GM23338 (cell line): ENCODE data around the gene ACOT8. TPM values are rescaled to one million over a fixed set of nuclear protein-coding genes. Genes with fewer than 3 reads are reported as not detected.

Source experiments
- ATAC-seq: fragments of 200-7000 bp; cut with Tn5 transposase; 3 replicates; pipeline ENCODE4 v1.9.1; 2020
- DNase-seq: peaks from one replicate; pipeline ENCODE4 v3.0.0-alpha.2; 2015; ENCODE audit warnings: low spot score
- H2AFZ ChIP-seq: fragments of 200-600 bp; sonication (generic); 2 replicates; pipeline ENCODE4 v1.8.0; 2016; ENCODE audit warnings: antibody characterized with exemption, mild to moderate bottlenecking, moderate library complexity
- H3F3A ChIP-seq: fragments of 200-600 bp; sonication (generic); replicated peaks from 2 replicates; pipeline ENCODE4 v1.8.0; 2017; ENCODE audit warnings: antibody characterized with exemption, mixed run types, low read depth
- H3K27ac ChIP-seq: fragments of 200-600 bp; sonication (generic); 2 replicates; pipeline ENCODE4 v1.6.1; 2016; ENCODE audit warnings: low read depth
- H3K27me3 ChIP-seq: fragments of 200-600 bp; sonication (generic); 2 replicates; pipeline ENCODE4 v1.8.0; 2016; ENCODE audit warnings: mild to moderate bottlenecking, mixed run types, moderate library complexity; ENCODE audit not compliant: insufficient read depth
- H3K36me3 ChIP-seq: fragments of 200-600 bp; sonication (generic); 2 replicates; pipeline ENCODE4 v1.8.0; 2016; ENCODE audit warnings: mild to moderate bottlenecking; ENCODE audit not compliant: insufficient read depth
- H3K4me1 ChIP-seq: fragments of 200-600 bp; sonication (generic); 2 replicates; pipeline ENCODE4 v1.8.0; 2016; ENCODE audit warnings: mild to moderate bottlenecking, moderate library complexity; ENCODE audit not compliant: insufficient read depth
- H3K4me2 ChIP-seq: fragments of 200-600 bp; sonication (generic); 2 replicates; pipeline ENCODE4 v1.7.1; 2017; ENCODE audit warnings: mixed run types
- H3K4me3 ChIP-seq: fragments of 200-600 bp; sonication (generic); 2 replicates; pipeline ENCODE4 v1.6.1; 2016; ENCODE audit warnings: mixed run types
- H3K79me2 ChIP-seq: fragments of 200-600 bp; sonication (generic); replicated peaks from 2 replicates; pipeline ENCODE4 v1.8.0; 2017; ENCODE audit warnings: mild to moderate bottlenecking; ENCODE audit not compliant: insufficient read depth
- H3K9me2 ChIP-seq: fragments of 200-600 bp; sonication (generic); 2 replicates; pipeline ENCODE4 v1.8.0; 2017; ENCODE audit not compliant: insufficient read depth
- H4K20me1 ChIP-seq: fragments of 200-600 bp; sonication (generic); replicated peaks from 2 replicates; pipeline ENCODE4 v1.8.0; 2017; ENCODE audit warnings: mild to moderate bottlenecking; ENCODE audit not compliant: insufficient read depth
- H3K27ac Mint-ChIP-seq: 2 replicates; pipeline ENCODE4 v1.8.0; 2020; ENCODE audit warnings: inconsistent platforms, mild to moderate bottlenecking, moderate library complexity, mixed read lengths
- H3K27me3 Mint-ChIP-seq: 3 replicates; pipeline ENCODE4 v1.8.0; 2022; ENCODE audit warnings: low read depth, mild to moderate bottlenecking, moderate library complexity, mixed read lengths, inconsistent platforms; ENCODE audit not compliant: insufficient read depth, poor library complexity
- H3K36me3 Mint-ChIP-seq: 3 replicates; pipeline ENCODE4 v1.8.0; 2021; ENCODE audit warnings: low read depth, mild to moderate bottlenecking, inconsistent platforms, moderate library complexity, mixed read lengths
- H3K4me1 Mint-ChIP-seq: 3 replicates; pipeline ENCODE4 v1.8.0; 2020; ENCODE audit warnings: mild to moderate bottlenecking, inconsistent platforms, mixed read lengths
- H3K4me3 Mint-ChIP-seq: 3 replicates; pipeline ENCODE4 v1.8.0; 2021; ENCODE audit warnings: moderate library complexity, mild to moderate bottlenecking, inconsistent platforms, mixed read lengths
- H3K9me3 Mint-ChIP-seq: 3 replicates; pipeline ENCODE4 v1.8.0; 2020; ENCODE audit warnings: moderate library complexity, mild to moderate bottlenecking, inconsistent platforms, mixed read lengths
- CREB1 ChIP-seq: fragments of 250-450 bp; sonication (Bioruptor Pico); IDR thresholded peaks from 2 replicates; pipeline ENCODE4 v1.5.0; 2020; ENCODE audit warnings: low read depth, mild to moderate bottlenecking, moderate library complexity
- EZH2 ChIP-seq: fragments of 200-600 bp; sonication (generic); IDR thresholded peaks from one replicate; pipeline ENCODE4 v1.8.0; 2017; ENCODE audit warnings: antibody characterized with exemption, mild to moderate bottlenecking, low read depth; ENCODE audit not compliant: unreplicated experiment
- EZH2phosphoT487 ChIP-seq: fragments of 200-600 bp; sonication (generic); IDR thresholded peaks from one replicate; pipeline ENCODE4 v1.8.1; 2018; ENCODE audit warnings: antibody characterized with exemption; ENCODE audit not compliant: unreplicated experiment
- JUNB ChIP-seq: IDR thresholded peaks from one replicate; pipeline ENCODE4 v1.6.1; 2016; ENCODE audit warnings: antibody characterized with exemption; ENCODE audit not compliant: unreplicated experiment
- POLR2AphosphoS5 ChIP-seq: IDR thresholded peaks from 2 replicates; pipeline ENCODE4 v1.6.1; 2016; ENCODE audit warnings: antibody characterized with exemption, low read depth
- ZNF331 ChIP-seq: fragments of 250-450 bp; sonication (Bioruptor Pico); IDR thresholded peaks from 2 replicates; pipeline ENCODE4 v1.5.0; 2020; ENCODE audit warnings: low read depth, mild to moderate bottlenecking, moderate library complexity
- polyA plus RNA-seq: library from polyadenylated mRNA; unstranded; fragments of >200 nt; fragmentation: Nextera tagmentation; extraction: Ambion mirVana; gene quantifications from 2 replicates; pipeline ENCODE4 v1.2.1, GENCODE V29; 2016
- total RNA-seq: library from RNA; depleted of rRNA; stranded (reverse); fragments of >200 nt; shearing (Covaris generic); gene quantifications from 2 replicates; pipeline ENCODE4 v1.2.3, GENCODE V29; 2014
- TF ChIP-seq, protein P1 (sequence below): fragments of 250-450 bp; sonication (Bioruptor Pico); IDR thresholded peaks from 2 replicates; pipeline ENCODE4 v1.5.0; 2020; ENCODE audit warnings: mild to moderate bottlenecking, moderate library complexity
- TF ChIP-seq, protein P2 (sequence below): IDR thresholded peaks from one replicate; pipeline ENCODE4 v1.6.1; 2018; ENCODE audit warnings: antibody characterized with exemption; ENCODE audit not compliant: unreplicated experiment

The ACOT8 gene
- total and polyA plus RNA-seq, 2 experiments from 2014 or later, result 42.0 to 75.2 TPM

DNA sequence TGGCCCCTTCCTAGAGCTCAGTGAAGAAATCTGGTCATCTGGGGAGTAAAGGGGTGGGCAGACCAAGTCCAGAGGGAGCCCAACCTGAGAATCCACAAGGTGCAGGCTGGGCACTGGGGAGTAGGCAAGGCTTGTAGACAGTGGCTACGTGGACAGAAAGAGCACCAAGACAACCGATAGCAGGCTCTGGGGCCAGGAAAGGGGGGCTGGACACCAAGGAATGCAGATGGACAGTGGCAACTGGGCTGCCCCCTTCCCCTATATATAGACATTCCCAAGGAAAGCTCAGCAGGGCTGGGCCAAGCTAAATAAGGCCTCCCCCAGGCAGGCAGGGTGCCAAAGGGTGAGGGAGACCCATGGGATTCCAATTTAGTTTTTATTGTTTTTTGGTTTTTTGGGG lies 28.6 kb downstream of the ACOT8 start (continued):
- TF ChIP-seq, protein P1, sequence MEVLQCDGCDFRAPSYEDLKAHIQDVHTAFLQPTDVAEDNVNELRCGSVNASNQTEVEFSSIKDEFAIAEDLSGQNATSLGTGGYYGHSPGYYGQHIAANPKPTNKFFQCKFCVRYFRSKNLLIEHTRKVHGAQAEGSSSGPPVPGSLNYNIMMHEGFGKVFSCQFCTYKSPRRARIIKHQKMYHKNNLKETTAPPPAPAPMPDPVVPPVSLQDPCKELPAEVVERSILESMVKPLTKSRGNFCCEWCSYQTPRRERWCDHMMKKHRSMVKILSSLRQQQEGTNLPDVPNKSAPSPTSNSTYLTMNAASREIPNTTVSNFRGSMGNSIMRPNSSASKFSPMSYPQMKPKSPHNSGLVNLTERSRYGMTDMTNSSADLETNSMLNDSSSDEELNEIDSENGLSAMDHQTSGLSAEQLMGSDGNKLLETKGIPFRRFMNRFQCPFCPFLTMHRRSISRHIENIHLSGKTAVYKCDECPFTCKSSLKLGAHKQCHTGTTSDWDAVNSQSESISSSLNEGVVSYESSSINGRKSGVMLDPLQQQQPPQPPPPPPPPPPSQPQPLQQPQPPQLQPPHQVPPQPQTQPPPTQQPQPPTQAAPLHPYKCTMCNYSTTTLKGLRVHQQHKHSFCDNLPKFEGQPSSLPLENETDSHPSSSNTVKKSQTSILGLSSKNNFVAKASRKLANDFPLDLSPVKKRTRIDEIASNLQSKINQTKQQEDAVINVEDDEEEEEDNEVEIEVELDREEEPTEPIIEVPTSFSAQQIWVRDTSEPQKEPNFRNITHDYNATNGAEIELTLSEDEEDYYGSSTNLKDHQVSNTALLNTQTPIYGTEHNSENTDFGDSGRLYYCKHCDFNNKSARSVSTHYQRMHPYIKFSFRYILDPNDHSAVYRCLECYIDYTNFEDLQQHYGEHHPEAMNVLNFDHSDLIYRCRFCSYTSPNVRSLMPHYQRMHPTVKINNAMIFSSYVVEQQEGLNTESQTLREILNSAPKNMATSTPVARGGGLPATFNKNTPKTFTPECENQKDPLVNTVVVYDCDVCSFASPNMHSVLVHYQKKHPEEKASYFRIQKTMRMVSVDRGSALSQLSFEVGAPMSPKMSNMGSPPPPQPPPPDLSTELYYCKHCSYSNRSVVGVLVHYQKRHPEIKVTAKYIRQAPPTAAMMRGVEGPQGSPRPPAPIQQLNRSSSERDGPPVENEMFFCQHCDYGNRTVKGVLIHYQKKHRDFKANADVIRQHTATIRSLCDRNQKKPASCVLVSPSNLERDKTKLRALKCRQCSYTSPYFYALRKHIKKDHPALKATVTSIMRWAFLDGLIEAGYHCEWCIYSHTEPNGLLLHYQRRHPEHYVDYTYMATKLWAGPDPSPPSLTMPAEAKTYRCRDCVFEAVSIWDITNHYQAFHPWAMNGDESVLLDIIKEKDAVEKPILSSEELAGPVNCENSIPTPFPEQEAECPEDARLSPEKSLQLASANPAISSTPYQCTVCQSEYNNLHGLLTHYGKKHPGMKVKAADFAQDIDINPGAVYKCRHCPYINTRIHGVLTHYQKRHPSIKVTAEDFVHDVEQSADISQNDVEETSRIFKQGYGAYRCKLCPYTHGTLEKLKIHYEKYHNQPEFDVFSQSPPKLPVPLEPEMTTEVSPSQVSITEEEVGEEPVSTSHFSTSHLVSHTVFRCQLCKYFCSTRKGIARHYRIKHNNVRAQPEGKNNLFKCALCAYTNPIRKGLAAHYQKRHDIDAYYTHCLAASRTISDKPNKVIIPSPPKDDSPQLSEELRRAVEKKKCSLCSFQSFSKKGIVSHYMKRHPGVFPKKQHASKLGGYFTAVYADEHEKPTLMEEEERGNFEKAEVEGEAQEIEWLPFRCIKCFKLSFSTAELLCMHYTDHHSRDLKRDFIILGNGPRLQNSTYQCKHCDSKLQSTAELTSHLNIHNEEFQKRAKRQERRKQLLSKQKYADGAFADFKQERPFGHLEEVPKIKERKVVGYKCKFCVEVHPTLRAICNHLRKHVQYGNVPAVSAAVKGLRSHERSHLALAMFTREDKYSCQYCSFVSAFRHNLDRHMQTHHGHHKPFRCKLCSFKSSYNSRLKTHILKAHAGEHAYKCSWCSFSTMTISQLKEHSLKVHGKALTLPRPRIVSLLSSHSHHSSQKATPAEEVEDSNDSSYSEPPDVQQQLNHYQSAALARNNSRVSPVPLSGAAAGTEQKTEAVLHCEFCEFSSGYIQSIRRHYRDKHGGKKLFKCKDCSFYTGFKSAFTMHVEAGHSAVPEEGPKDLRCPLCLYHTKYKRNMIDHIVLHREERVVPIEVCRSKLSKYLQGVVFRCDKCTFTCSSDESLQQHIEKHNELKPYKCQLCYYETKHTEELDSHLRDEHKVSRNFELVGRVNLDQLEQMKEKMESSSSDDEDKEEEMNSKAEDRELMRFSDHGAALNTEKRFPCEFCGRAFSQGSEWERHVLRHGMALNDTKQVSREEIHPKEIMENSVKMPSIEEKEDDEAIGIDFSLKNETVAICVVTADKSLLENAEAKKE (CRISPR knock-in tag), result no peak
- TF ChIP-seq POLR2AphosphoS5 (no peak), CREB1 (CRISPR knock-in tag) (no peak), JUNB (no peak)
- TF ChIP-seq, protein P2, sequence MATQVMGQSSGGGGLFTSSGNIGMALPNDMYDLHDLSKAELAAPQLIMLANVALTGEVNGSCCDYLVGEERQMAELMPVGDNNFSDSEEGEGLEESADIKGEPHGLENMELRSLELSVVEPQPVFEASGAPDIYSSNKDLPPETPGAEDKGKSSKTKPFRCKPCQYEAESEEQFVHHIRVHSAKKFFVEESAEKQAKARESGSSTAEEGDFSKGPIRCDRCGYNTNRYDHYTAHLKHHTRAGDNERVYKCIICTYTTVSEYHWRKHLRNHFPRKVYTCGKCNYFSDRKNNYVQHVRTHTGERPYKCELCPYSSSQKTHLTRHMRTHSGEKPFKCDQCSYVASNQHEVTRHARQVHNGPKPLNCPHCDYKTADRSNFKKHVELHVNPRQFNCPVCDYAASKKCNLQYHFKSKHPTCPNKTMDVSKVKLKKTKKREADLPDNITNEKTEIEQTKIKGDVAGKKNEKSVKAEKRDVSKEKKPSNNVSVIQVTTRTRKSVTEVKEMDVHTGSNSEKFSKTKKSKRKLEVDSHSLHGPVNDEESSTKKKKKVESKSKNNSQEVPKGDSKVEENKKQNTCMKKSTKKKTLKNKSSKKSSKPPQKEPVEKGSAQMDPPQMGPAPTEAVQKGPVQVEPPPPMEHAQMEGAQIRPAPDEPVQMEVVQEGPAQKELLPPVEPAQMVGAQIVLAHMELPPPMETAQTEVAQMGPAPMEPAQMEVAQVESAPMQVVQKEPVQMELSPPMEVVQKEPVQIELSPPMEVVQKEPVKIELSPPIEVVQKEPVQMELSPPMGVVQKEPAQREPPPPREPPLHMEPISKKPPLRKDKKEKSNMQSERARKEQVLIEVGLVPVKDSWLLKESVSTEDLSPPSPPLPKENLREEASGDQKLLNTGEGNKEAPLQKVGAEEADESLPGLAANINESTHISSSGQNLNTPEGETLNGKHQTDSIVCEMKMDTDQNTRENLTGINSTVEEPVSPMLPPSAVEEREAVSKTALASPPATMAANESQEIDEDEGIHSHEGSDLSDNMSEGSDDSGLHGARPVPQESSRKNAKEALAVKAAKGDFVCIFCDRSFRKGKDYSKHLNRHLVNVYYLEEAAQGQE, result no peak

DNA sequence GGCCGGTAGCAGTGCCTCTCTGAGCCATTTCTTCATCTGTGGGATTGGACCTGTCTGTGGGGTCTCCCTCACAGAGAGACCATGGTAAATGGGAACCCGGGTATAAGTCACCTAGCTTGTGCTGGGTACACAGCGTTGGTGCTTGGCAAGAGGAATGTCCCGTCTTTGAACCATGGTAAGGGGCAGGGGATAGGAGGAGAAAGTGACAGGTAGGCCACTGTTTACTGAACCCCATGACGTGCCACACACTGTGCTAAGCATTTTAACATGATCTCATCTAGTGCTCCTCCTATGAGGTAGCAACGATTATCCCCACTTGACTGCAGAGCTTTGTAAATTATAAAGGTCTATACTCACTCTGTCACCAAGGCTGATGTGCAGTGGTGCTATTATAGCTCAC lies 29.5 kb downstream of the ACOT8 start:
- ATAC-seq (no peak), DNase-seq (no peak)
- Mint-ChIP-seq H3K4me1 (peaks cover 24% of the 10 kb centered on the region; the same call in 2 of the 3 replicates), H3K36me3 (peaks cover 4% of the 10 kb centered on the region; the same call in 1 of the 3 replicates), H3K27me3 (peaks cover 24% of the 10 kb centered on the region), H3K4me3 (no peak overlapping the region), H3K9me3 (no peaks in the 10 kb centered on the region; the same call in 1 of the 3 replicates), H3K27ac (no peak overlapping the region)
- no peak overlapping the region for H3K4me2 ChIP-seq
- H2AFZ ChIP-seq, result no peak overlapping the region
- peaks cover 11% of the 10 kb centered on the region; the same call in 1 of the 2 replicates for H3K4me1 ChIP-seq
- H3K9me2 ChIP-seq, result no peaks in the 10 kb centered on the region
- H3K79me2 ChIP-seq, result no peaks in the 10 kb centered on the region
- no peaks in the 10 kb centered on the region for H3K36me3 ChIP-seq
- no peaks in the 10 kb centered on the region for H4K20me1 ChIP-seq
- H3K27ac ChIP-seq, result no peak overlapping the region
- no peak overlapping the region for H3K4me3 ChIP-seq
- H3F3A ChIP-seq, result peaks cover 11% of the 10 kb centered on the region
- peaks cover 9% of the 10 kb centered on the region for H3K27me3 ChIP-seq
- no peak for TF ChIP-seq ZNF331
- TF ChIP-seq EZH2phosphoT487, result no peak
- TF ChIP-seq EZH2, result no peak
